ENCODE results near the gene VTCN1. TPM values are rescaled to one million over a fixed set of nuclear protein-coding genes. Genes with fewer than 3 reads are reported as not detected.

Gene VTCN1
- total RNA-seq, 2 donors from 2014 or later = 4.0 to 7.8 TPM

GRCh38 chr1:117150316-117150715 lies 60.4 kb downstream of the VTCN1 start:
- TF ChIP-seq POLR2A (IDR thresholded peaks at IDR 0.05) (no peak), POLR2AphosphoS5 (IDR thresholded peaks at IDR 0.05) (no peak), CTCF (IDR thresholded peaks at IDR 0.05) (no peak)
- Histone ChIP-seq H3K4me3 (no peak overlapping the region), H3K27ac (no peak overlapping the region), H3K36me3 (no peaks in the 10 kb centered on the region), H3K9me3 (no peaks in the 10 kb centered on the region), H3K27me3 (replicated peaks; ENCODE audit: insufficient read depth) (no peaks in the 10 kb centered on the region), H3K4me1 (replicated peaks) (no peaks in the 10 kb centered on the region)
- intact Hi-C loops (cut with DNase I) = no loop called here
- WGBS = 80% methylated on average over 2 of the region's 2 CpGs
- no peak for DNase-seq (ENCODE audit: low spot score)

DNA sequence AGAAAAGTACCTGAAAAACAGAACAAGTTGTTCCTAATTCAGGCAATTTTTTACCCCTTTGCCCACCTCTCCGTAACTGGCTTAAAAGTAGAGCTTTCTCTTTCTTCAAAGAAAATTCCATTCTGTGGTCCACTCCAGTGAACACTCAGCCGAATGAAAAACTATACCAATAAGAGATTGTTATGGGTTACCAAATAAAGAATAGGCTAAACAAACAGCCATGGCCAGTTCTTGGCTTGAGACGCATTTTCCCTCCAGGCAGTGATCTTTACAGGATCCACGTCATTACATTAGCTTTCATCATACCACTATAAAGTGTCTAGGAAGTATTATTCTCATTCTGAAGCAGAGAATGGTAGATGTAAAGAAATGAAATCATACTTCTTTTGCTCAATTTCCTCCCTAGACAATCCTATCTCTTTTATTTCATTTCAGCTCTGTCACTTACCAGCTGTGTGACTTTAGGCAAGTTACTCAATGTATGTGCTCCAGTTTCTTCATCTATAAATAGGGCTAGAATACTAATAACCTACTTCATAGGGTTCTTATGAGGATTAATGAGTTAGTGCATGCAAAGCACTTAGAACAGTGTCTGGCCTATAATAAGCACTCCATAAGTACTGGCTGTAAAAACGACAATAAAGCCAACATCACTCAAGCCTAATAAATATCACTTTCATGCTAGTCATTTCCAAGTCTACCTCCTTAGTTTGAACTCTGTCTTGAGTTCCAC lies 62.7 kb downstream of the VTCN1 start:
- no peaks in the 10 kb centered on the region for H3K4me1 ChIP-seq (replicated peaks)
- no peak overlapping the region for H3K4me3 ChIP-seq
- 29% methylated on average over 5 of the region's 5 CpGs for WGBS
- no peaks in the 10 kb centered on the region for H3K9me3 ChIP-seq
- no peak overlapping the region for H3K27ac ChIP-seq
- peak; percentile 35 for DNase-seq (ENCODE audit: low spot score)
- TF ChIP-seq POLR2A (IDR thresholded peaks at IDR 0.05) = no peak
- no peak for TF ChIP-seq CTCF (IDR thresholded peaks at IDR 0.05)
- TF ChIP-seq POLR2AphosphoS5 (IDR thresholded peaks at IDR 0.05) = peak; percentile 55
- no peaks in the 10 kb centered on the region for H3K27me3 ChIP-seq (replicated peaks; ENCODE audit: insufficient read depth)
- no peaks in the 10 kb centered on the region for H3K36me3 ChIP-seq
- intact Hi-C loops (cut with DNase I) = no loop called here

DNA sequence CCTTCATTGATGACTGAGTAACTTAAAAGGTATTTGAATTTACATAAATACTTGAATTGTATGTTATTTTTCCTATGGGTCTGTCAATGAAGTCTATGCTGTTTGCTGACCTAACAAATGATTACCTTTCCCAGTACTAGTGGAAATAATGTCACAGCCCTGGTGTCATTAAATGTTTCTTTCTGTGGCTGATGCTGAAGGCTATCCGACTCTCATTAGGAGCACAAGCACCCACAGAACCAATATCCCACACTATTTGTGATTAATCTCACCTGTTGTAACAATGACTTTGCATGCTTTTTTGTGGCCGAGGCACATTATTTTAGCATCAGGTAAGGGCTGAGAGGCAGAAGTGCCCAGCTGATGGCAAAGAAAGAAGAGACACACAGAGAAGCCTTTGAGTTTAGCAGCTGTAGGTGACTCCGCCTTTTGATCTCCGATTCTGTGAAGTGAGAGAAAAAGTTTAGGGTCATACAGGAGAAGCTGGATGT lies 63.3 kb downstream of the VTCN1 start:
- Histone ChIP-seq H3K36me3 (no peaks in the 10 kb centered on the region), H3K27ac (no peak overlapping the region), H3K4me3 (no peak overlapping the region), H3K27me3 (replicated peaks; ENCODE audit: insufficient read depth) (no peaks in the 10 kb centered on the region), H3K9me3 (no peaks in the 10 kb centered on the region), H3K4me1 (replicated peaks) (no peaks in the 10 kb centered on the region)
- no peak for DNase-seq (ENCODE audit: low spot score)
- intact Hi-C loops (cut with DNase I) = no loop called here
- 50% methylated on average over 4 of the region's 4 CpGs for WGBS
- TF ChIP-seq CTCF (IDR thresholded peaks at IDR 0.05) (no peak), POLR2AphosphoS5 (IDR thresholded peaks at IDR 0.05) (no peak), POLR2A (IDR thresholded peaks at IDR 0.05) (no peak)

- intact Hi-C loops (cut with DNase I) = no loop called here
- Histone ChIP-seq H3K36me3 (no peaks in the 10 kb centered on the region), H3K4me1 (replicated peaks) (no peaks in the 10 kb centered on the region), H3K27me3 (replicated peaks; ENCODE audit: insufficient read depth) (no peaks in the 10 kb centered on the region), H3K9me3 (no peaks in the 10 kb centered on the region), H3K4me3 (no peak overlapping the region), H3K27ac (no peak overlapping the region)
- WGBS = 78% methylated on average over 8 of the region's 8 CpGs
- TF ChIP-seq POLR2A (IDR thresholded peaks at IDR 0.05) = no peak
- TF ChIP-seq CTCF (IDR thresholded peaks at IDR 0.05) = no peak
- TF ChIP-seq POLR2AphosphoS5 (IDR thresholded peaks at IDR 0.05) = no peak
- DNase-seq (ENCODE audit: low spot score) = no peak
These were observed 64.0 kb downstream of the VTCN1 start for GRCh38 chr1:117146575-117147340.

Measured in prostate gland (tissue), 2 donors.